ENCODE results near the gene CDKN2B-AS1. TPM values are rescaled to one million over a fixed set of nuclear protein-coding genes. Genes with fewer than 3 reads are reported as not detected.

Gene CDKN2B-AS1
- total RNA-seq, 2 donors from 2014 or later, result not detected

DNA sequence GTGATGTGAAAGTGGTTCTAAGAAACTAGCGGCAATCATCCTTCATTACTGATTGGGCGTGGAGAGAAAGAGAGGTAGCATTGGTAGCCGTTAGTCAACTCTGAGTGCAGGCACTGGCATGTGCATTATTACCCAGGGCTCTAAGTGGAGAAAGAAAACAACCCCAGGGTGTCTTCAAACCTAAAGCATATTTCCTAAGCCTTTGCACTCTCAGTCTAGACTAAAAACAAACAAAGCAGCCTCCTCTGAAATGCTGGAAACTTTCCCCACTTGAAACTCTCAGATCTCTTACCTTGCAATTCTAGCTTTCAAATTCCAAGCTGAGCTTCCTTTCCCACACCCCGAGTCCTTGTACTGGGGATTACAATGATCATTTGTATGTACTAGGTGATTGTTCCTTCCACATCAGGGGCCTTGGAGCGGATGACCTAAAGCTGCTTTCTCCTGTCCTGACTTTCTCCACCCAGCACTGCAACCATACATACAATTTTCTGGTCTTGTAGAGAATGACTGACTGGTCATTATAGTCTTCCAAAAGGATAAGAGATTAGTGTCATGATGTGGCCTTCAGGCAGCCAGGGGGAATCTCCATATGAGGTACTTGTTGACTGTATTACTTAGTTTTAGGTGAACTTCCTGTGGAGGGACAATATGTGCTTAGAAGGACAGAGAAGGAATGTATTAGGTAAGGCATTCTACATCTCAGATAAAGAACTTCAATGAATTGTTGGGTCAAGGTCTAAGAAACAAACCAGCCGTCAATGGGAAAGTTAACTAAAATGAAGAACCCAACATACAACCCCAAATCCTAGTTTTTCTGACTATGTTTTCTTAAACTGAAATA, 112.8 kb downstream of the CDKN2B-AS1 start:
- DNase-seq, result peak; percentile 46
- H3K9me3 Mint-ChIP-seq, result no peaks in the 10 kb centered on the region
- H3K4me1 Mint-ChIP-seq, result peaks cover 19% of the 10 kb centered on the region
- Histone ChIP-seq H3K9ac (ENCODE audit: extremely low read depth, low read length, poor library complexity, severe bottlenecking) (no peak overlapping the region), H3K27me3 (ENCODE audit: control insufficient read depth, insufficient read depth, low read length, poor library complexity, severe bottlenecking) (no peaks in the 10 kb centered on the region), H3K27ac (ENCODE audit: low read depth, low read length) (no peak overlapping the region), H3K9me3 (ENCODE audit: control insufficient read depth, low read length) (no peaks in the 10 kb centered on the region), H3K4me1 (ENCODE audit: control insufficient read depth, insufficient read depth, low read length) (peaks cover 9% of the 10 kb centered on the region), H3K4me3 (ENCODE audit: low read length) (no peak overlapping the region), H3K36me3 (ENCODE audit: control insufficient read depth, insufficient read depth, low read length) (no peaks in the 10 kb centered on the region)
- H3K36me3 Mint-ChIP-seq (ENCODE audit: low read depth), result no peaks in the 10 kb centered on the region
- WGBS, 2 experiments (ENCODE audit: insufficient coverage in 1 of 2, insufficient read length in 1 of 2), result 93% methylated on average over 6 of the region's 6 CpGs; no CpG with 5 or more reads in 1 of the 2 experiments
- TF ChIP-seq, protein P1, sequence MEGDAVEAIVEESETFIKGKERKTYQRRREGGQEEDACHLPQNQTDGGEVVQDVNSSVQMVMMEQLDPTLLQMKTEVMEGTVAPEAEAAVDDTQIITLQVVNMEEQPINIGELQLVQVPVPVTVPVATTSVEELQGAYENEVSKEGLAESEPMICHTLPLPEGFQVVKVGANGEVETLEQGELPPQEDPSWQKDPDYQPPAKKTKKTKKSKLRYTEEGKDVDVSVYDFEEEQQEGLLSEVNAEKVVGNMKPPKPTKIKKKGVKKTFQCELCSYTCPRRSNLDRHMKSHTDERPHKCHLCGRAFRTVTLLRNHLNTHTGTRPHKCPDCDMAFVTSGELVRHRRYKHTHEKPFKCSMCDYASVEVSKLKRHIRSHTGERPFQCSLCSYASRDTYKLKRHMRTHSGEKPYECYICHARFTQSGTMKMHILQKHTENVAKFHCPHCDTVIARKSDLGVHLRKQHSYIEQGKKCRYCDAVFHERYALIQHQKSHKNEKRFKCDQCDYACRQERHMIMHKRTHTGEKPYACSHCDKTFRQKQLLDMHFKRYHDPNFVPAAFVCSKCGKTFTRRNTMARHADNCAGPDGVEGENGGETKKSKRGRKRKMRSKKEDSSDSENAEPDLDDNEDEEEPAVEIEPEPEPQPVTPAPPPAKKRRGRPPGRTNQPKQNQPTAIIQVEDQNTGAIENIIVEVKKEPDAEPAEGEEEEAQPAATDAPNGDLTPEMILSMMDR (conservative IDR thresholded peaks at IDR 0.05), result no peak
- peak overlapping the region; percentile 32 for H3K27ac Mint-ChIP-seq
- no peak overlapping the region for H3K4me3 Mint-ChIP-seq
- no peaks in the 10 kb centered on the region for H3K27me3 Mint-ChIP-seq (ENCODE audit: insufficient read depth)

DNA sequence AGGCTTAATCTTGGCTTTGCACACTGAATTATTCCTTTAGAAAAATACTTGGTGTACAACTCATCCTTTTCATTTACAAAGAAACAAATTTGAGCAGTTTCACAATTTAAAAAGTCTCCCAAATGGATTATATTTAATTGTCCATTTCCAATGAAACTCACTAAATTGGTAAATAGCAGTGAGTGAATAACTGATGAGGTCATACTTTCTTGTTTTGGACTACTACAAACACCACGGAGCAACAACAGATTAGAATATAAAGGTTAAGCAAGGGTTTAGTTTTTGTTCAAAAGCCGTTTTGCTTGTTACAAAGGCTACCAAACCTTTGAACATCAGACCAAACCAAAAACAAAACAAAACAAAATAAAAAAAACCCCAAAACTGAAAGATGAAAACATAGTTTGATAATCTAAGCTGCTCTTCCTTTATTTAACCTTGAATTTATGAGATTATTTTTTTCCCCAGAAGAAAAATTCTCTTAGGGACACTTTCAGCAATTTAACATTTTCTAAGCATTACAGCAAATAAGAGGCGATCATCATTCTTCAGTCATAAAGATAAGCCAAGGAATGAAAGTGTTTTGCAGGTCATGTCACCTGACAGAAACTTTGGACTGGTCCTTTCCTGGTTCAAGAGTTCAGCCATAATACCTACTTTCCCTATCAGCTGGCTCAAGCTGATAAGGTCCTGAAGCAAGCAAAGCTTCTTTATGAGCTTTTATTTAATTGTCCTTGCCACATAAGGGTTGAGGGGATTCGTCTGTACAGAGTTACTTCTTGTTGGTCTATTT, 114.2 kb downstream of the CDKN2B-AS1 start:
- peaks cover 9% of the 10 kb centered on the region for H3K4me1 ChIP-seq (ENCODE audit: control insufficient read depth, insufficient read depth, low read length)

More for the DNA sequence above, 114.2 kb downstream of the CDKN2B-AS1 start:
- no peak overlapping the region for H3K27ac ChIP-seq (ENCODE audit: low read depth, low read length)
- H3K9me3 ChIP-seq (ENCODE audit: control insufficient read depth, low read length), result no peaks in the 10 kb centered on the region
- Mint-ChIP-seq H3K27me3 (ENCODE audit: insufficient read depth) (no peaks in the 10 kb centered on the region), H3K9me3 (no peaks in the 10 kb centered on the region), H3K4me3 (no peak overlapping the region), H3K4me1 (peaks cover 26% of the 10 kb centered on the region), H3K27ac (no peak overlapping the region), H3K36me3 (ENCODE audit: low read depth) (no peaks in the 10 kb centered on the region)
- no peaks in the 10 kb centered on the region for H3K36me3 ChIP-seq (ENCODE audit: control insufficient read depth, insufficient read depth, low read length)
- TF ChIP-seq, protein P1 (conservative IDR thresholded peaks at IDR 0.05), result no peak
- DNase-seq, result no peak
- H3K27me3 ChIP-seq (ENCODE audit: control insufficient read depth, insufficient read depth, low read length, poor library complexity, severe bottlenecking), result no peaks in the 10 kb centered on the region
- H3K4me3 ChIP-seq (ENCODE audit: low read length), result no peak overlapping the region
- WGBS, 2 experiments (ENCODE audit: insufficient coverage in 1 of 2, insufficient read length in 1 of 2), result 87 to 91% methylated on average over 1 to 4 of the region's 4 CpGs
- no peak overlapping the region for H3K9ac ChIP-seq (ENCODE audit: extremely low read depth, low read length, poor library complexity, severe bottlenecking)
